HG03469 (cell line): Measurements from ENCODE around the gene TENM4.

Experiments
- ATAC-seq: cut with Tn5 transposase; IDR thresholded peaks from one replicate; pipeline ENCODE4 v1.9.1; 2021; ENCODE audit warnings: mild to moderate bottlenecking, moderate library complexity, moderate number of reproducible peaks; ENCODE audit not compliant: unreplicated experiment

TENM4 gene

GRCh38 chr11:78927511-78927910 is 513.3 kb downstream of the TENM4 start:
- no peak for ATAC-seq

- ATAC-seq = no peak
Observed at GRCh38 chr11:78926633-78927338, 514.0 kb downstream of the TENM4 start.

GRCh38 chr11:78925387-78925786 is 515.4 kb downstream of the TENM4 start:
- ATAC-seq = no peak

GRCh38 chr11:78922859-78923625 is 517.8 kb downstream of the TENM4 start:
- no peak for ATAC-seq

- no peak for ATAC-seq
Observed at GRCh38 chr11:78921509-78921908, 519.3 kb downstream of the TENM4 start.

- no peak for ATAC-seq
Observed at GRCh38 chr11:78920329-78920728, 520.5 kb downstream of the TENM4 start.

- no peak for ATAC-seq
Observed at GRCh38 chr11:78916759-78917158, 524.1 kb downstream of the TENM4 start.

GRCh38 chr11:78914503-78914902 is 526.3 kb downstream of the TENM4 start:
- no peak for ATAC-seq

GRCh38 chr11:78912778-78913177 is 528.1 kb downstream of the TENM4 start:
- no peak for ATAC-seq

- ATAC-seq = no peak
Observed at GRCh38 chr11:78910322-78910721, 530.5 kb downstream of the TENM4 start.

- ATAC-seq = no peak
Observed at GRCh38 chr11:78909386-78909785, 531.4 kb downstream of the TENM4 start.

GRCh38 chr11:78907636-78908035 is 533.2 kb downstream of the TENM4 start:
- no peak for ATAC-seq

GRCh38 chr11:78906566-78906965 is 534.3 kb downstream of the TENM4 start:
- ATAC-seq = no peak

GRCh38 chr11:78905756-78906155 is 535.1 kb downstream of the TENM4 start:
- ATAC-seq = no peak

- no peak for ATAC-seq
Observed at GRCh38 chr11:78902771-78903507, 537.9 kb downstream of the TENM4 start.

- no peak for ATAC-seq
Observed at GRCh38 chr11:78901831-78902230, 539.0 kb downstream of the TENM4 start.

GRCh38 chr11:78898266-78898775 is 542.5 kb downstream of the TENM4 start:
- ATAC-seq = no peak

- no peak for ATAC-seq
Observed at GRCh38 chr11:78893996-78894395, 546.8 kb downstream of the TENM4 start.

GRCh38 chr11:78889698-78890097 is 551.1 kb downstream of the TENM4 start:
- ATAC-seq = no peak

GRCh38 chr11:78886616-78887015 is 554.2 kb downstream of the TENM4 start:
- ATAC-seq = no peak

- ATAC-seq = no peak
Observed at GRCh38 chr11:78884761-78885160, 556.1 kb downstream of the TENM4 start.
